HL-60 (cell line): Measurements from ENCODE around the gene ECI1.

Source experiments
- POLR2AphosphoS5 ChIP-seq: IDR thresholded peaks from 2 replicates; pipeline ENCODE4 v1.6.1; 2012; ENCODE audit warnings: low read depth
- REST ChIP-seq: IDR thresholded peaks from 2 replicates; pipeline ENCODE4 v1.6.1; 2012; ENCODE audit warnings: low read depth; ENCODE audit not compliant: insufficient replicate concordance
- SPI1 ChIP-seq: IDR thresholded peaks from 2 replicates; pipeline ENCODE4 v1.6.1; 2012; ENCODE audit warnings: low read depth, mild to moderate bottlenecking, borderline replicate concordance
- TF ChIP-seq, protein P1 (sequence below): IDR thresholded peaks from one replicate; pipeline ENCODE4 v1.5.1; 2011; ENCODE audit warnings: low read length, control low read depth, inconsistent platforms; ENCODE audit not compliant: insufficient read depth

GRCh38 chr16:2238838-2239675 lies 12.3 kb downstream of the ECI1 start:
- TF ChIP-seq, protein P1, sequence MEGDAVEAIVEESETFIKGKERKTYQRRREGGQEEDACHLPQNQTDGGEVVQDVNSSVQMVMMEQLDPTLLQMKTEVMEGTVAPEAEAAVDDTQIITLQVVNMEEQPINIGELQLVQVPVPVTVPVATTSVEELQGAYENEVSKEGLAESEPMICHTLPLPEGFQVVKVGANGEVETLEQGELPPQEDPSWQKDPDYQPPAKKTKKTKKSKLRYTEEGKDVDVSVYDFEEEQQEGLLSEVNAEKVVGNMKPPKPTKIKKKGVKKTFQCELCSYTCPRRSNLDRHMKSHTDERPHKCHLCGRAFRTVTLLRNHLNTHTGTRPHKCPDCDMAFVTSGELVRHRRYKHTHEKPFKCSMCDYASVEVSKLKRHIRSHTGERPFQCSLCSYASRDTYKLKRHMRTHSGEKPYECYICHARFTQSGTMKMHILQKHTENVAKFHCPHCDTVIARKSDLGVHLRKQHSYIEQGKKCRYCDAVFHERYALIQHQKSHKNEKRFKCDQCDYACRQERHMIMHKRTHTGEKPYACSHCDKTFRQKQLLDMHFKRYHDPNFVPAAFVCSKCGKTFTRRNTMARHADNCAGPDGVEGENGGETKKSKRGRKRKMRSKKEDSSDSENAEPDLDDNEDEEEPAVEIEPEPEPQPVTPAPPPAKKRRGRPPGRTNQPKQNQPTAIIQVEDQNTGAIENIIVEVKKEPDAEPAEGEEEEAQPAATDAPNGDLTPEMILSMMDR = no peak
- no peak for TF ChIP-seq REST
- TF ChIP-seq POLR2AphosphoS5 = no peak
- TF ChIP-seq SPI1 = no peak
